Activated naive CD8-positive, alpha-beta T cell treated with anti-CD3 and anti-CD28 coated beads, Interleukin-2, amount 50 U/mL, for 24 hours (primary cell): ENCODE measurements around the gene CHRM1.
"Not testable (repeated sequence)": the region's sequence is repeated elsewhere in the genome, so short reads cannot be mapped to it uniquely, and the experiment has no call there.

Experiments used
- ATAC-seq: fragments of 150-1000 bp; cut with Tn5 transposase; one replicate; pipeline ENCODE4 v1.10.0; 2021
- DNase-seq: peaks from one replicate; pipeline ENCODE4 v3.0.0; 2021
- H3K27ac Mint-ChIP-seq: one replicate; pipeline ENCODE4 v1.8.0; 2021; ENCODE audit warnings: mild to moderate bottlenecking, mixed read lengths
- H3K27me3 Mint-ChIP-seq: one replicate; pipeline ENCODE4 v1.8.0; 2021; ENCODE audit warnings: mixed read lengths
- H3K36me3 Mint-ChIP-seq: one replicate; pipeline ENCODE4 v1.8.0; 2021; ENCODE audit warnings: low read depth, mixed read lengths
- H3K4me1 Mint-ChIP-seq: one replicate; pipeline ENCODE4 v1.8.0; 2021; ENCODE audit warnings: mixed read lengths
- H3K4me3 Mint-ChIP-seq: one replicate; pipeline ENCODE4 v1.8.0; 2021; ENCODE audit warnings: mild to moderate bottlenecking, moderate library complexity, mixed read lengths
- H3K9me3 Mint-ChIP-seq: one replicate; pipeline ENCODE4 v1.8.0; 2021; ENCODE audit warnings: mixed read lengths

CHRM1 gene, protein sequence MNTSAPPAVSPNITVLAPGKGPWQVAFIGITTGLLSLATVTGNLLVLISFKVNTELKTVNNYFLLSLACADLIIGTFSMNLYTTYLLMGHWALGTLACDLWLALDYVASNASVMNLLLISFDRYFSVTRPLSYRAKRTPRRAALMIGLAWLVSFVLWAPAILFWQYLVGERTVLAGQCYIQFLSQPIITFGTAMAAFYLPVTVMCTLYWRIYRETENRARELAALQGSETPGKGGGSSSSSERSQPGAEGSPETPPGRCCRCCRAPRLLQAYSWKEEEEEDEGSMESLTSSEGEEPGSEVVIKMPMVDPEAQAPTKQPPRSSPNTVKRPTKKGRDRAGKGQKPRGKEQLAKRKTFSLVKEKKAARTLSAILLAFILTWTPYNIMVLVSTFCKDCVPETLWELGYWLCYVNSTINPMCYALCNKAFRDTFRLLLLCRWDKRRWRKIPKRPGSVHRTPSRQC

DNA sequence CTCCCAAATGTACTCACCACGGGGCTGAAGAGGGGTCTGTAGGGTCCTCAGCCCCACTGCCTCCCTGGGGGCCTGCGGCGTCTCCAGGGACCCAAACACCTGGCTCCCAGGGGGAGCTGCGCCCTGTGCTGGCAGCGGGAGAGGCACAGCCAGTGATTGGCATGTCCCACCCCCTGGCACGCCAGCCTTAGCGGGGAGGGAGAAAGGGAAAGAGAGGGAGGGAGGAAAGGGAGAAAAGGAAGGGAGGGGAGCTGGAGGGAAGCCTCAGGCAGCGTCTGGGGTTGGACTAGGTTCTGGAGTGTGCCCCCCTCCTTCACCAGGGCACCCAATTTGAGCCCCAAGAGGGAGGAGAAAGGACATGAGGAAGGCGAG lies at the start of gene CHRM1:
Gene CHRM1 (minus strand): TSS at position 163 of the 372 bp plus-strand sequence. CDS start 10,263 bp downstream, outside the sequence.
- Mint-ChIP-seq H3K27ac (no peak within 1 kb of the TSS), H3K4me1 (peaks cover 23% of the 10 kb centered on the region), H3K4me3 (no peak within 1 kb of the TSS), H3K36me3 (no peaks in the 10 kb centered on the region), H3K9me3 (no peaks in the 10 kb centered on the region), H3K27me3 (peaks cover 40% of the 10 kb centered on the region)
- DNase-seq = no peak
- no peak for ATAC-seq

DNA sequence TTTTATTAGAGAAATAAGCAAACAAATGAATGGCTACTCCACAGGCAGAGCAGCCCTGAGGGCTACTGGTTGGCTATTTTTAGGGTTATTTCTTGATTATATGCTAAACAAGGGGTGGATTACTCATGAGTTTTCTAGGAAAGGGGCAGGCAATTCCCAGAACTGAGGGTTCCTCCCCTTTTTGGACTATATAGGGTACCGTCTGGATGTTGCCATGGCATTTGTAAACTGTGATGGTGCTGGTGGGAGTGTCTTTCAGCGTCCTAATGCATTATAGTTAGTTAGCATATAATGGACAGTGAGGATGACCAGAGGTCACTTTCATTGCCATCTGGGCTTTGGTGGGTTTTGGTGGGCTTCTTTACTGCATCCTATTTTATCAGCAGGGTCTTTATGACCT lies 44.4 kb upstream of the CHRM1 start:
- Mint-ChIP-seq H3K9me3 (no peaks in the 10 kb centered on the region), H3K27me3 (peaks cover 26% of the 10 kb centered on the region)

DNA sequence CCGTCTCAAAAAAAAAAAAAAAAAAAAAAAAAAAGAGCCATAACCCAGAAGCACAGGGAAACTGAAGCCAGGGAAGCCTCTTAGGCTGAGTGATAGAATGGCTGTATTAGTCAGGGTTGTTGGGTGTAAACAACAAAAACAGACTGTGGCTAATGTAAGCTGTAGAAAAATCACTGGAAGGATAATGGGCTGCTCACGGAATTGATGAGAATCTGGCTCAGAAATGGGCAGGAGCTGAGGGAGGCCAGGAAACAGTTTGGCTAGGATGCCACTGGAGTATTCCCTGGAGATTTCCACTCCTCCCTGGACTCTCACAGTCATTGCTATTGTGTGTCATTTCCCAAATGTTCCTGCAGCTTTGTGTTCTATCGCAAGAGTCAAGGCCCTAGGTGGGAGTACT lies 41.2 kb upstream of the CHRM1 start:
- ATAC-seq (no peak), DNase-seq (no peak)
- no peaks in the 10 kb centered on the region for H3K4me1 Mint-ChIP-seq
- H3K36me3 Mint-ChIP-seq = no peaks in the 10 kb centered on the region
- peaks cover 15% of the 10 kb centered on the region for H3K27me3 Mint-ChIP-seq
- H3K9me3 Mint-ChIP-seq = no peaks in the 10 kb centered on the region
- H3K4me3 Mint-ChIP-seq = no peak overlapping the region
- H3K27ac Mint-ChIP-seq = no peak overlapping the region

More for the DNA sequence above, 44.4 kb upstream of the CHRM1 start:
- Mint-ChIP-seq H3K36me3 (no peaks in the 10 kb centered on the region), H3K4me1 (no peaks in the 10 kb centered on the region), H3K27ac (no peak overlapping the region), H3K4me3 (no peak overlapping the region)
- ATAC-seq (no peak), DNase-seq (no peak)

DNA sequence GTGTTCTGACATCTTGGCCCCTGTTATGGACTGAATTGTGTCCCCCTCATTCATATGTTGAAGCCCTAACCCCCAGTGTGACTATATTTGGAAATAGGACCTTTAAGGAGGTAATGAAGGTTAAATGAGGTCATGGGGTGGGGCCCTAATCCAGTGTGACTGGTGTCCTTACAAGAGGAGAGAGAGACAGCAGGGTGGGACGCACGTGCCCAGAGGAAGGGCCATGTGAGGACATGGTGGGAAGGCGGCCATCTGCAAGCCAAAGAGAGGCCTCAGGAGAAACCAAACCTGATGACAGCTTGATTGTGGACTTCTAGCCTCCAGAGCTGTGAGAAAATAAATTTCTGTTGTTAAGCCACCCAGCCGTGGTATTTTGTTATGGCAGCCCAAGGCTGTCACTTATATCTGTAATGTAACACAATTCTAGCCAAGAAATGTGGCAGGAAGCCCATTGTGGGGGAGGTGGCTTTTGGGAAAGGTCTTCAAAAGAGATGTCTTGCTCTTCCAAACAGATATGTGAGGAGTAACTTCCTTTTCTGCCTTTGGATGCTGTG lies 39.9 kb upstream of the CHRM1 start:
- ATAC-seq = no peak
- H3K27me3 Mint-ChIP-seq = peaks cover 12% of the 10 kb centered on the region
- no peaks in the 10 kb centered on the region for H3K9me3 Mint-ChIP-seq
- no peaks in the 10 kb centered on the region for H3K36me3 Mint-ChIP-seq
- H3K4me1 Mint-ChIP-seq = no peaks in the 10 kb centered on the region
- H3K27ac Mint-ChIP-seq = no peak overlapping the region
- no peak overlapping the region for H3K4me3 Mint-ChIP-seq
- DNase-seq = no peak

DNA sequence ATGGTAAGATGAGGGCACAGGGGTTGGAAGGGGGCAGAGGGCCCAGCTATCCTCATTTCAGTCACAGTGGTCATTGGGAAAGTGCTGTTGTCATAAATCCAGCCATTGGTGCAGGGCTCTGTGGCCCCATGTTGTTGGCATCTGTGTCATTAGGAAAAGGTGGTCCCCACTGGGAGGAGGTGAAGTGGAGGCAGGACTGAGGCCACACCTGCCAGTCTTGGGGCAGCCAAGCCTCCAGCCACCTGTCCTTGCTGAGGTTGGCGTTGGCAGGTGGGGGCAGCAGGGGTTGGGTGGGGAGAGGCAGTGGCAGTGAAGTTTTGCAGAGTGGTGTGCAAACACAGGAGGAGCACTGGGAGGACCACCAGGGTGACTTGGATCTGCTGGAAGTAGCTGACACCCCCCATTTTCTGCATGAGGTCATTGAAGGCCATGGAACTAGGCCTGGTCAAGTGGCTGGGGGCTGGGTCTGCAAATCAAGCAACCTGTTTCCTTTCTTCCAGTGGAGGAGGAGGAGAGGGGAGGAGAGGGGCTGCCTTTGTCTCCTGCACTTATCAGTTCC lies 38.3 kb upstream of the CHRM1 start:
- Mint-ChIP-seq H3K4me1 (no peaks in the 10 kb centered on the region), H3K36me3 (no peaks in the 10 kb centered on the region), H3K27me3 (peaks cover 4% of the 10 kb centered on the region), H3K27ac (no peak overlapping the region), H3K9me3 (no peaks in the 10 kb centered on the region), H3K4me3 (no peak overlapping the region)
- ATAC-seq (no peak), DNase-seq (no peak)

DNA sequence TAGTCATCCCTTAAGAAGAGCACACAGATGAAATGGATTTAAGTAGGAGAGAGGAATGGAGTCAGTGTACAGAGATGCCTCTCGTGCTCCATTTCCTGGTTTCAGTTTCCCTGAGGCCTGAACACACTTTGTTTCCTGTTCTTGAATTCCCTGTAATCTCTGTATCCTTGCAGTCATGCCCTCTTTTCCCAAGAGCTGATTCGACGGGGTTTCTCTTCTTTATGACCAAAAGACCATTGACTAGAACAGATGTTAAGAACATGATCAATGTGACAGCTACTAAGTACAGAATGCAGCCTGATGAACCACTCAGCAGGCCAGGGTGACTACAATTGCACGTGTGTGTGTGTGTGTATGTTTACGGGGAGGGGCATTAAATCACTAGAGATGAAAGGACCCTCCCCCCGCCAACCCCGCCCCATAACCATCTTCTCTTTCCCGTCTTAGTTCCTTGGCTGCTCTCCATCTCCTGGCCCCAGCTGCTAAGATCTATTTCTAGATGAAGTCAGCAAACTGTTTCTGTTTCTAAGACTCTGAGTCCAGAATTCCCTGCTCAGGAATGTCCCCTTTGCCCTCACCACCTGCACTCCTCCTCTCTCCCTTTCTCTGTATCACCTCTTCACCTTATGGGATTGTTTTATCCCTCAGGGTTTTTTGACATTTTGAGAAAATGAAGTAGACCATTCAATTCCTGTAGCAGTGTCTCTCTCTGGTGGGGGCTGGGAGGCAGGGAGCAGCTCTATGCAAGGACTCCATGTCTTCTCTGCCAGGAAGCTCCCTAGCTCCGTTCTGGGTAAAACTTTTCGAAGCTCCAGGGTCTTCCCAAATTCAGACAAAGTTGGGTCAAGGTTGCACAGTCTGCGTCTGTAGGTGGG lies 37.6 kb upstream of the CHRM1 start:
- no peak for ATAC-seq
- no peaks in the 10 kb centered on the region for H3K4me1 Mint-ChIP-seq
- no peaks in the 10 kb centered on the region for H3K9me3 Mint-ChIP-seq
- peaks cover 4% of the 10 kb centered on the region for H3K27me3 Mint-ChIP-seq
- DNase-seq = no peak
- H3K4me3 Mint-ChIP-seq = no peak overlapping the region
- H3K36me3 Mint-ChIP-seq = no peaks in the 10 kb centered on the region
- no peak overlapping the region for H3K27ac Mint-ChIP-seq

DNA sequence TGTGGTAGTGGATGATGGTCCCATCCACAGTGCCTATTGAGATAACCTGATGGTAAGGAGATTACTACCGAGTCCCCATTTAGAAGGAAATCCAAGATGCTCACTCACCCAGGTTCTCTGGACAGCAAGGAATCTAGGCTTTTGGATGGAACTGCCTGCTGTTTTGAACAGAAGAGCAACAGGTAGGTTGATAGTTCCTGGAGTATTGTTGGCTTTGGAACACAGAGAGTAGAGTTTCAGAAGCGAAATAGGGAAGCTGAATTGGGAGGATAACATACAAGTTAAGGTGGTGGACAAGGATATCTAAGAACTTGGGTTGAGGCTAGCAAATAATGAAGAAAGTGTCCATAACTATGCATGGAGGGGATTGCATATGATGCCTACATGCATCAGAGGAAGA lies 36.0 kb upstream of the CHRM1 start:
- no peak overlapping the region for H3K4me3 Mint-ChIP-seq
- H3K9me3 Mint-ChIP-seq = no peaks in the 10 kb centered on the region
- no peaks in the 10 kb centered on the region for H3K4me1 Mint-ChIP-seq
- DNase-seq (no peak), ATAC-seq (no peak)
- no peak overlapping the region for H3K27ac Mint-ChIP-seq
- H3K36me3 Mint-ChIP-seq = no peaks in the 10 kb centered on the region
- H3K27me3 Mint-ChIP-seq = peaks cover 7% of the 10 kb centered on the region

DNA sequence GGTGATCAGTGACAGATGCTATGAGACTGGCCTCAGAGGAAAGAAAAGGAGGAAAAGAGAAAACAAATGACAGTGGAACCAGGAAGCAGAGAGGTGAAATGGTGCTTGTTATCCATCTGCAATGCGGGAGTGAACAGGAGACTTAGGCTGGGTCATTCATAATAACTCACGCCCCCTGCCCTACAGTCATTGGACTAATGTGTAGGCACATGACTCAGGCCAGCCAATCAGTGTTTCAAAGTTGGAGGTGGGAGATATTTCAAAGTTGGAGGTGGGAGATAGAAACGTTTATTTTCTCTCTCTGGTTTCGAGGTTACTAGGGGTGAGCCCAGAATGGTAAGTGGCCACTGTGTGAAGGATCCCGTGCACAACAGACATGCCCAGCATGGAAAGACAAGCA lies 33.3 kb upstream of the CHRM1 start:
- Mint-ChIP-seq H3K9me3 (no peaks in the 10 kb centered on the region), H3K27ac (no peak overlapping the region), H3K4me1 (no peaks in the 10 kb centered on the region), H3K36me3 (no peaks in the 10 kb centered on the region), H3K27me3 (peaks cover 7% of the 10 kb centered on the region), H3K4me3 (no peak overlapping the region)
- no peak for DNase-seq
- ATAC-seq = no peak

DNA sequence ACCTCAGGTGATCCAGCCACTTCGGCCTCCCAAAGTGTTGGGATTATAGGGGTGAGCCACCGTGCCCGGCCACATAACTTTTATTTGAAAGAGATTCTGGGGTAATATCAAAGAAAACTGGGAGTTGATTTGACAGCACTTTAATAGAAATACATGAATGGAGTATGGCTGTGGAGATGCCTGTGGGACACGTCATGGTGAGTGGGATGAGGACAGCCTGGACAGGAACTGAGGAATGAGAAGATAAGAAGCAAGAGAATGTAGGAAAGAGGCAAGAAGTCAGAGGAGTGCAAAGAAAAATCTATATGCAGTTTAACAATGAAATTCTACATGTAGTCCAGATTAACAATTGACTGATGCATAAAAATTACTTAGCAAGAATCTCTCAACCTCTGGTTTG lies 32.6 kb upstream of the CHRM1 start:
- H3K27ac Mint-ChIP-seq = no peak overlapping the region
- H3K36me3 Mint-ChIP-seq = no peaks in the 10 kb centered on the region
- ATAC-seq (no peak), DNase-seq (no peak)
- H3K27me3 Mint-ChIP-seq = peaks cover 9% of the 10 kb centered on the region
- no peaks in the 10 kb centered on the region for H3K4me1 Mint-ChIP-seq
- no peak overlapping the region for H3K4me3 Mint-ChIP-seq
- H3K9me3 Mint-ChIP-seq = no peaks in the 10 kb centered on the region

DNA sequence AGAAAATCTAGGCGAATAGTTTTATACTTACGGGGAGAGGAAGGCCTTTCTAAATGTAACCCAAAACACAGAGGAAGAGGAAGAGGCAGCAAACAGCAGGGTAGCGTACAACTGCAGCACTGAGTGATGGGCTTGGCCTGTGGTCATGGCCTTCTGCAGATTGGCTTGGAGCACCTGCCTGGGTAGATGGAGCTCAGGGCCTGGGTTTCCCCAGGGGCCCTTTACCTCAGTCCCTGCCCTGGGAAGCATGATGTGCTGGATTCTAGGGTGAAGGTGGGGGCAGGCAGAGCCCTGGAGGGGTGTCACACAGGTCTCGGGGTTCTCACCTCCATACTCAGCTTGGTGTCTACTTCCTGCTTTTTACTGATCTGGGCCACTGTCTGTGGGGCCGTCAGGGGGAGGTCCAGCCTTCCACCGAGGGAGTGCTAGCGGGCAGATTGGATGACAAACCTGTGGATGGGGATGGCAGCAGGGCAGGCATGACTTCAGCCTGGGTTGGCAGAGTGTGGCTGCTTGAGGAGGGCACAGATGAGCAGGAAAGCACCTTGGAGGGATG lies 27.7 kb upstream of the CHRM1 start:
- ATAC-seq (no peak), DNase-seq (no peak)
- Mint-ChIP-seq H3K4me1 (no peaks in the 10 kb centered on the region), H3K27me3 (peaks cover 13% of the 10 kb centered on the region), H3K9me3 (no peaks in the 10 kb centered on the region), H3K4me3 (no peak overlapping the region), H3K36me3 (no peaks in the 10 kb centered on the region), H3K27ac (no peak overlapping the region)

DNA sequence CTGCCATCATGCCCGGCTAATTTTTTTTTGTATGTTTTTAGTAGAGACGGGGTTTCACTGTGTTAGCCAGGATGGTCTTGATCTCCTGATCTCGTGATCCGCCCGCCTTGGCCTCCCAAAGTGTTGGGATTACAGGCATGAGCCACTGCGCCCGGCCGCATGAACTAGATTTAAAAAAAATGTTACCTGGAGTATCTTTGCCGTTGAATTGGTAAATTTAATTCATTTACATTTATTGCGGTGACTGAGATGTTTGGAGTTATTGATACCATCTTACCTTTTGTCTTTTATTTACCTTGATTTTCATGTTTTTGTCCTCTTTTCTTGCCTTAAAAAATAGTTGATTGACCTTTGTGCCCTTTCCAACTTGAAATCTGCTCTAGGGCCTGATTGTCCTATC lies 24.4 kb upstream of the CHRM1 start:
- H3K4me1 Mint-ChIP-seq, H3K4me3 Mint-ChIP-seq, H3K27ac Mint-ChIP-seq, DNase-seq, H3K9me3 Mint-ChIP-seq, ATAC-seq, H3K36me3 Mint-ChIP-seq: not testable (repeated sequence)
- H3K27me3 Mint-ChIP-seq = peaks cover 11% of the 10 kb centered on the region

DNA sequence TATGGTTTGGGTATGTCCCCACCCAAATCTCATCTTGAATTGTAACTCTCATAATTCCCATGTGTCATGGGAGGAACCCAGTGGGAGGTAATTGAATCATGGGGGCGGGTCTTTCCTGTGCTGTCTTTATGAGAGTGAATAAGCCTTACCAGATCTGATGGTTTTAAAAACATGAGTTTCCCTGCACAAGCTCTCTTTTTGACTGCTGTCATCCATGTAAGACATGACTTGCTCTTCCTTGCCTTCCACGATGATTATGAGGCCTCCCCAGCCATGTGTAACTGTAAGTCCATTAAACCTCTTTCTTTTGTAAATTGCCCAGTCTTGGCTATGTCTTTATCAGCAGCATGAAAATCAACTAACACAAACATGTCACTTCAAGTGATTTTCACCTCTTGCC lies 16.4 kb upstream of the CHRM1 start:
- H3K27me3 Mint-ChIP-seq, DNase-seq, H3K4me3 Mint-ChIP-seq, H3K4me1 Mint-ChIP-seq, H3K9me3 Mint-ChIP-seq, ATAC-seq, H3K27ac Mint-ChIP-seq, H3K36me3 Mint-ChIP-seq: not testable (repeated sequence)

DNA sequence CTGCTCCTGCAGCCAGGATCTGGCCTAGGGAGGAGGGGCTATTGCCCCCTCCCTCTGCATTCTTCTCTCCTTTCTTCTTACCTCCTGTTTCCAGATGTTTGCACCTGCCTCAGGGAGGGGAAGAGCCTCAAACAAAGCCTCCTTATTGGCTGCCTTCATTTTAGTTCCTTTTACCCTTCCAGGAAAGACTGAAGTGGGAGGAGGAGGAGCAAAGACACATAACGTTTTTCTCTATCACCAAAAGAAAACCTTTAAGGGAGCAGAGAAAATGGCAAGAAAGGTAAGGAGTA lies 13.3 kb upstream of the CHRM1 start:
- Mint-ChIP-seq H3K27ac (no peak overlapping the region), H3K36me3 (peaks cover 2% of the 10 kb centered on the region), H3K9me3 (peaks cover 8% of the 10 kb centered on the region), H3K4me3 (no peak overlapping the region), H3K4me1 (peaks cover 4% of the 10 kb centered on the region), H3K27me3 (peaks cover 21% of the 10 kb centered on the region)
- ATAC-seq (no peak), DNase-seq (no peak)

DNA sequence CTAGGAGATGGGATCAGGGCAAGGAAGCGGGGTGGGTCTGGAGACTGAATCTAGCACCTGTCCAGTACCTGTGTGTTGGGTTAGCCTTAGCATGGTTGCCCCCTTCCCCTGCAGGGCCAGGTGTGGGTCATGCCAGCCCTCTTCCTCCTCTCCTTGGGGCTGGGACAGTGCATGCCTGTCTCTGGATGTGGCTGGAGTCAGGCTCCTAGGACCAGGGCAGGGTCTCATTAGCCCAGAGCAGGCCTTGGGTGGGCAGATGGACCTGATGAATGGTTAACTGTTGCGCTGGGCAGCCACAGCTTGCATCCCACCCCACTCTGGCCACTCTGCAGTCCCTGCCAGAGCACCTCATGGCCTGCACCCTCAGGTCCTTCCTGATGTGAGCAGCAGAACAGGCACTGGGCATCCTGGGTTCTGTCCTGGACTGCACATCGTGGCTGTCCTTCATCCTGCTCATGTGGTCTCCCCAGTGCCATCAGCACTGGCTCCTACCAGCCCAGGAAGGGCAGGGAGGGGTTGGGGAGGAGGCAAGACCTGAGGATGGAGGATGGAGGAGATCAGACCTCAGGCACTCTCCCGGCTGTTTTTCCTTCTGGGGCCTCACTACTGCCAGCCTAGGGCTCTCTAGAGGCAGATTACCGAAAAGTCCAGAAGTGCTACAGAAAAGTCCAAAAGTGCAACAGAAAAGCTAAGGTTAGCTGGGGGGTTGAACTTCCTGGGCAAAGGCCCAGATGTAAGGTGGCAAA lies 12.8 kb upstream of the CHRM1 start:
- H3K27me3 Mint-ChIP-seq = peaks cover 26% of the 10 kb centered on the region
- DNase-seq = no peak
- H3K4me3 Mint-ChIP-seq = no peak overlapping the region
- peaks cover 8% of the 10 kb centered on the region for H3K9me3 Mint-ChIP-seq
- peaks cover 4% of the 10 kb centered on the region for H3K4me1 Mint-ChIP-seq
- no peak overlapping the region for H3K27ac Mint-ChIP-seq
- H3K36me3 Mint-ChIP-seq = no peaks in the 10 kb centered on the region
- no peak for ATAC-seq
